ENCODE data around the gene RND3.

The RND3 gene, protein sequence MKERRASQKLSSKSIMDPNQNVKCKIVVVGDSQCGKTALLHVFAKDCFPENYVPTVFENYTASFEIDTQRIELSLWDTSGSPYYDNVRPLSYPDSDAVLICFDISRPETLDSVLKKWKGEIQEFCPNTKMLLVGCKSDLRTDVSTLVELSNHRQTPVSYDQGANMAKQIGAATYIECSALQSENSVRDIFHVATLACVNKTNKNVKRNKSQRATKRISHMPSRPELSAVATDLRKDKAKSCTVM

DNA sequence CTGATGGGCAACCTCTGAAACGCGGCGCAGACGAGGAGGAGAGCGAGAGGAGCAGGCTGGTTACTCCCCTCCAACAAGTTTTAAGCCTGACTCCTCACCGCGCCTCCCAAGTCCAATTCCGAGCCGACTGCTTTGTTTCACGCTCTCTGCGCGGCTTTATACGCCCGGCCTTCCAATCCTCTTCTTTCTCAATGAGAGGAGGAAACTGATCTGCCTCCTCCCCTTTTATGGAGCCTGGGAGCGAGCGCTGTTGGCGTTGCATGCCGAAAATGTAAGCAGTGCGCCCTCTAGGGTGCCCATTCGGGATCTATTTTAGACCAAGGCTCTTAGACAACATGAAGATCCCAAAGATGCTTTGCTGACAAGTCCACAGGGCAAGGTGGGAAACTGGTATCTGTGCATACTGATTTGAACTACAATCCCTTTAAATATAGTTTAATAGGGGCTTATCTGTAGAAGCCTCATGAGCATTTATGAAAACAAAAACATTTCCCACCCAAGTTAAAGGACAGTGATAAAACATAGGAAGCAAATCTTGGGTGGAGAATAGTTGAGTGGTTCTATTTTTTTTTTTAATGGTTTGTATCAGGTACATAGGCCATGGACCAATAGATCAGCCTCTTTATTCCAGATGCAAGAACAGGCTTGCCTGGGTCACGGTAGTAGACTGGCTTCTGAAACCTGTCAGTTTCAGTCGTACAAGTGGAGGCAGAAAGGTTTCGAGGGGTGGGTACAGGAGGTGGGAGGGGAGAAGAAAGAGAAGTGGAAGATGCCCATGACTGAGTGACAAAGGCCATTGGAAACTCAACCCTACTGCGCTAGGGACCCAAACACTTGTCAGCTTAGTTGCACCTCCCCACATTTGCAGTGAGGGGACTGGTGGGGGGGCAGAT is at the start of gene RND3:
Gene RND3, minus strand, starts transcription at position 131 of the 893 bp plus-strand sequence. CDS start 250 bp downstream, outside the sequence.
- H3K27ac ChIP-seq = no peak within 1 kb of the TSS
- H3K4me3 ChIP-seq (ENCODE audit: low read depth in 1 of 2, low read length in 1 of 2) = no peak within 1 kb of the TSS
- H3K27me3 ChIP-seq = peaks cover 76% of the 10 kb centered on the region
- TF ChIP-seq, protein P1, sequence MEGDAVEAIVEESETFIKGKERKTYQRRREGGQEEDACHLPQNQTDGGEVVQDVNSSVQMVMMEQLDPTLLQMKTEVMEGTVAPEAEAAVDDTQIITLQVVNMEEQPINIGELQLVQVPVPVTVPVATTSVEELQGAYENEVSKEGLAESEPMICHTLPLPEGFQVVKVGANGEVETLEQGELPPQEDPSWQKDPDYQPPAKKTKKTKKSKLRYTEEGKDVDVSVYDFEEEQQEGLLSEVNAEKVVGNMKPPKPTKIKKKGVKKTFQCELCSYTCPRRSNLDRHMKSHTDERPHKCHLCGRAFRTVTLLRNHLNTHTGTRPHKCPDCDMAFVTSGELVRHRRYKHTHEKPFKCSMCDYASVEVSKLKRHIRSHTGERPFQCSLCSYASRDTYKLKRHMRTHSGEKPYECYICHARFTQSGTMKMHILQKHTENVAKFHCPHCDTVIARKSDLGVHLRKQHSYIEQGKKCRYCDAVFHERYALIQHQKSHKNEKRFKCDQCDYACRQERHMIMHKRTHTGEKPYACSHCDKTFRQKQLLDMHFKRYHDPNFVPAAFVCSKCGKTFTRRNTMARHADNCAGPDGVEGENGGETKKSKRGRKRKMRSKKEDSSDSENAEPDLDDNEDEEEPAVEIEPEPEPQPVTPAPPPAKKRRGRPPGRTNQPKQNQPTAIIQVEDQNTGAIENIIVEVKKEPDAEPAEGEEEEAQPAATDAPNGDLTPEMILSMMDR (IDR thresholded peaks at IDR 0.05) = no peak
- H3K9me3 ChIP-seq = no peaks in the 10 kb centered on the region
- H3K36me3 ChIP-seq = no peaks in the 10 kb centered on the region
- no peaks in the 10 kb centered on the region for H3K4me1 ChIP-seq (ENCODE audit: control insufficient read depth in 1 of 2, insufficient read depth in 1 of 2, low read depth in 1 of 2, low read length in 1 of 2)

DNA sequence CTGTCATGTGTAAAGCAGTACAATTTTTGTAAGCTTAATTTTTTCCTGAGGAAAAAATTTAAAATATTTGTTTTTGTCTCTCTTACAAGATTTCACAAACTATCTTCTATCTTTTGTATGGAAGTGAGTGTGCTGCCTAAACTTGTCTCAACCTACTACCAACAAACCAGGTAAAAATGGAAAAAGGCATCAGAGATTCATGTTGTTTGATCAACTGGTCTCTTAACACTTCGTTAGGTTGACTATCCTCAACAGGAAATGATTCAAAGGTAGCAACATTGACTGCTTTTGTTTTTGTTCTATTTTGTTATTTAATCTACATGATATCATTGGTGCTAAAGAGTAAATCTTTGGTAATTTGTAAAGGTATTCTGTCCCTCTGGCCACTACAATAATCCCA is 47.7 kb upstream of the RND3 start:
- Histone ChIP-seq H3K9me3 (no peaks in the 10 kb centered on the region), H3K27ac (no peak overlapping the region), H3K27me3 (no peaks in the 10 kb centered on the region), H3K4me1 (ENCODE audit: control insufficient read depth in 1 of 2, insufficient read depth in 1 of 2, low read depth in 1 of 2, low read length in 1 of 2) (no peaks in the 10 kb centered on the region), H3K36me3 (no peaks in the 10 kb centered on the region), H3K4me3 (ENCODE audit: low read depth in 1 of 2, low read length in 1 of 2) (no peak overlapping the region)
- TF ChIP-seq, protein P1 (IDR thresholded peaks at IDR 0.05) = no peak

DNA sequence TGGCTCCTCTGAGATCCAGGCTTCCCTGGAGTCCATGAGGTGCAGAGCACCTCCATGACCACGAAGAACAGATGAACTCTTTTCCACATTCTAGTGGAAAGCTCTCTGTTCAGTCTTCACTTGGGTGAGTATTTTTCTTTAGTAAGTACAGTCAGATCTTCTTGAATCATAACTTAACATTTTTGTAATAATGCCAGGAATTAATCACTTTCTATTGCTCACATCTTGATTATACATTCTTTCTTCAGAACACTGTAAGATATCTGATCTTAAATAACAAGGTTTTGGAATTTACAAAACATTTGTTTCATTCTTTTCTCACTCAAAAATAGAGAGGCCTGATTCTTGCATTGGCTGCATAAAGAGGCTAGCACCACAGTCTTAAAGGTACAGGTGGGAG is 45.4 kb upstream of the RND3 start:
- no peak overlapping the region for H3K4me3 ChIP-seq (ENCODE audit: low read depth in 1 of 2, low read length in 1 of 2)
- no peaks in the 10 kb centered on the region for H3K4me1 ChIP-seq (ENCODE audit: control insufficient read depth in 1 of 2, insufficient read depth in 1 of 2, low read depth in 1 of 2, low read length in 1 of 2)
- no peaks in the 10 kb centered on the region for H3K9me3 ChIP-seq
- H3K27me3 ChIP-seq = no peaks in the 10 kb centered on the region
- H3K27ac ChIP-seq = no peak overlapping the region
- H3K36me3 ChIP-seq = no peaks in the 10 kb centered on the region
- TF ChIP-seq, protein P1 (IDR thresholded peaks at IDR 0.05) = no peak

DNA sequence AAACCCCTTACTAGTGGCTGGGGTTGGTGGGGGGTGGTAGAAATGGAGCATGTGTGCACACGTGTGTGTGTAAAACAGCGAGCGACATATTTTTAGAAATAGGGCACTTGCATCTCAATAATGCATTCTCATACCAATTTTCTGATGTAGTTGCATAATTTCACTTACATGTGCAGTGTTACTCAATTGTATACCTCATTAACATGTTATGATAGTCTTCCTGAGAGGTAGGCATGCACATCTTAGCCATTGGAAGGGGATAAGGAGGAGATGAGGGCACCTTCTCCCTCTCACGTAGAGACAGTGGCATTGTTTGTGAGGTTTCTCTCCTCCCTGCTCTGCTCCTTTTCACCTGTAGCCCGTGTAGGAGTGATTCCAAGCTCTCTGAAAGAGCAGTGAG is 44.6 kb upstream of the RND3 start:
- H3K4me3 ChIP-seq (ENCODE audit: low read depth in 1 of 2, low read length in 1 of 2) = no peak overlapping the region
- no peaks in the 10 kb centered on the region for H3K9me3 ChIP-seq
- H3K4me1 ChIP-seq (ENCODE audit: control insufficient read depth in 1 of 2, insufficient read depth in 1 of 2, low read depth in 1 of 2, low read length in 1 of 2) = no peaks in the 10 kb centered on the region
- no peaks in the 10 kb centered on the region for H3K36me3 ChIP-seq
- TF ChIP-seq, protein P1 (IDR thresholded peaks at IDR 0.05) = no peak
- H3K27me3 ChIP-seq = no peaks in the 10 kb centered on the region
- no peak overlapping the region for H3K27ac ChIP-seq

DNA sequence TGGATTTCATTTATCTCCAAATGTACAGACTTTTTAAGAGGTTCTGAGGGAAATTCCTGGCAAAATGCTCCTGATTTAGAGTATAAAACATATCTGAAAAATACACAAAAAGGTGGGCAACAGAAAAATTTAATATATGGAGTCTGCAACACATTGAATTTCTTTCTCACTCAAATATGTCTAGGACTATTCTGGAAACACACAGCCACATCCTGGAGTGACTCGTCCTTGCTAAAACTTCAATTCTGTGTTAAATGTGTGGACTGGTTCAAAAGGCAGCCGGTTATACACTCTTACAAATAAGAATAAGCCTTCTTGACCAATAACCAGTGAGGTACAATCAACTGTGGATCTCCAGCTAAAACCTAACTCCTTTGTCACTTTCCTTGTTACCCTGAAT is 44.1 kb upstream of the RND3 start:
- TF ChIP-seq, protein P1 (IDR thresholded peaks at IDR 0.05) = no peak
- H3K4me1 ChIP-seq (ENCODE audit: control insufficient read depth in 1 of 2, insufficient read depth in 1 of 2, low read depth in 1 of 2, low read length in 1 of 2) = no peaks in the 10 kb centered on the region
- H3K27ac ChIP-seq = no peak overlapping the region

More for the DNA sequence above, 44.1 kb upstream of the RND3 start:
- H3K4me3 ChIP-seq (ENCODE audit: low read depth in 1 of 2, low read length in 1 of 2) = no peak overlapping the region
- no peaks in the 10 kb centered on the region for H3K27me3 ChIP-seq
- H3K9me3 ChIP-seq = no peaks in the 10 kb centered on the region
- H3K36me3 ChIP-seq = no peaks in the 10 kb centered on the region
